Measurements from ENCODE around the gene EVL.
"Not testable (repeated sequence)": the region's sequence is repeated elsewhere in the genome, so short reads cannot be mapped to it uniquely, and the experiment has no call there.

EVL gene

DNA sequence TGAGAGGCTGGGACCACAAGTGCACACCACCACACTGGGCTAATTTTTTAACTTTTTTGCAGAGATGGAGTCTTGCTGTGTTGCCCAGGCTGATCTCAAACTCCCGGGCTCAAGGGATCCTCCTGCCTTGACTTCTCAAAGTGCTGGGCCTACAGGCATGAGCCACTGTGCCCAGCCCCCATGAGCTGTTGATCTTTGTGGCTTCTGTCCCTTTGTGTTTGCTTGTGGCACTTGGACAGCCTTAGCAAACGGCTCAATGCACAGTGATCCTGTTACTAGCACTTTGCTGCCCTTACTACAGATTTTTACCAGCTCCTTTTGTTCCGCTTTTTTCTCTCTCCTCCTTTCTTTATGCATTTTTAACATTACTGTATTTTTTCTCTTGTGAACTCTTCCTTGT, 25.3 kb upstream of the EVL start:
- no peak for DNase-seq

GRCh38 chr14:100041271-100041670, 24.0 kb upstream of the EVL start:
- DNase-seq = no peak

- no peak for DNase-seq
Measured at GRCh38 chr14:100042286-100042685, 22.9 kb upstream of the EVL start.

DNA sequence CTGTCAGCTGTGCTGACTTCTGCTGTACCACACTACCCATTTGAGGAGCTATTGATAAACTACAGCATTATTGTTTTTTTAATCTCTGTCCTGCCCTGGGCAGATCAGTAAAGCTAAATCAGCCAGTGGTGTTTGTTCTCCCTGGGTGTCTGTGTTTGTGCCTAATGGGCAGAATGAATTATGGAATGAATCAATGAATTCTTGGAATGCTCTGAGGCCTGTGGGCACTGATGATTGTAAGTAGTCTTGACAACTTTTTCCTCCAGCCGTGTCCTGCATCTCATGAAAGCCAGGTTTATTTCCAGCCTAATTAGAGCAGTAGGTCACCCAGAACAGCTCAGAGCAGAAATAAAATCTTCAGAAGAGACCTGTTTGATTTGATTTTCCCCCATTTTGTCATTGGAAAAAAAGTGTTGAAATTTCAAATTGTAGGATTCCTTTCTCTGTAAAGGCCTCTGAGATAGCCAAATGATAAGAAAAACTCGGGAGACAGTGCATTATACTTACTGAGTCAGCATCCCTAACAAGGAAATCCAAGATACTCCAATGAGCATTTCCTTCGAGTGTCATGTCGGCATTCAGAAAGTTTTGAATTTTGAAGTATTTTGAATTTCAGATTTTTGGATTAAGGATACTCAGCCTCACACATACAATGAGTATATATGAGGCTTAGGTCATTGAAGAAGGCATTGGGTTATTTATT, 19.4 kb upstream of the EVL start:
- DNase-seq = no peak

GRCh38 chr14:100047600-100047999, 17.6 kb upstream of the EVL start:
- DNase-seq = no peak

- no peak for DNase-seq
Measured at GRCh38 chr14:100048786-100049185, 16.4 kb upstream of the EVL start.

GRCh38 chr14:100049220-100049619, 16.0 kb upstream of the EVL start:
- DNase-seq = no peak

- no peak for DNase-seq
Measured at GRCh38 chr14:100051103-100051502, 14.1 kb upstream of the EVL start.

- no peak for DNase-seq
Measured at GRCh38 chr14:100051543-100051942, 13.7 kb upstream of the EVL start.

DNA sequence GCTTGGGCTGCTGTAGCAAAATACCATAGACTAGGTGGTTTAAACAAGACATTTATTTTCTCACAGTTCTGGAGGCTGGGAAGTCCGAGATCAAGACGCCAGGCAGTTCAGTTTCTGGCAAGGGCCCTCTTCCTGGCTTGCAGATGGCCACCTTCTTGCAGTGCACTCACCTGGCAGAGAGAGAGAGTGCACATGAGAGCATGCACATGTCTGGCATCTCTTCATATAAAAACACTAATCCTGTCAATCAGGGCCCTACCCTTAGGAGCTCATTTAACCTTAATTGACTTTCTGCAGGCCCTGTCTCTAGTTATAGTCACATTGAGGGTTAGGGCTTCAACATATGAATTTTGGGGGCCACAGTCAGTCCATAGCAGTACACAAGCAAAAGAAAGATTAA, 12.4 kb upstream of the EVL start:
- no peak for DNase-seq

- no peak for DNase-seq
Measured at GRCh38 chr14:100054316-100055075, 10.7 kb upstream of the EVL start.

DNA sequence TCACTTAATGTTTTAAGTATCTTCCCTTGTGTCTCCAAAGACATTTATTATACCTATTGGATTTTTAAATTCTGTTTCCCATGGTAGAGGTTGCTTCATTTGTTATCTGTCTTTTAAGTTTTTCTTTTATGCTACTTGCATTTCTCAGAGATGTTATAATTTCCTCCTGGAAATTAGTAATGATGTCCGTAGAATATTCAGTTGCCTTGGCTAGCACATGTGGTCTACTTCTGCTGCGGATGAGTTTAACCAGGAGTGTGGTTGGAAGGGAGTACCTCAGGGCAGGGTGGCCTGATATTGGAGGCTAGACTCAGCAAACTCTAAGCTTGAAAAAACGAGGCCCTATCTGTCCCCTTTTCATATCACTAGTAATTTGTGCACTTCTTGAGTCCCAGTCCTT, 8.8 kb upstream of the EVL start:
- no peak for DNase-seq

DNA sequence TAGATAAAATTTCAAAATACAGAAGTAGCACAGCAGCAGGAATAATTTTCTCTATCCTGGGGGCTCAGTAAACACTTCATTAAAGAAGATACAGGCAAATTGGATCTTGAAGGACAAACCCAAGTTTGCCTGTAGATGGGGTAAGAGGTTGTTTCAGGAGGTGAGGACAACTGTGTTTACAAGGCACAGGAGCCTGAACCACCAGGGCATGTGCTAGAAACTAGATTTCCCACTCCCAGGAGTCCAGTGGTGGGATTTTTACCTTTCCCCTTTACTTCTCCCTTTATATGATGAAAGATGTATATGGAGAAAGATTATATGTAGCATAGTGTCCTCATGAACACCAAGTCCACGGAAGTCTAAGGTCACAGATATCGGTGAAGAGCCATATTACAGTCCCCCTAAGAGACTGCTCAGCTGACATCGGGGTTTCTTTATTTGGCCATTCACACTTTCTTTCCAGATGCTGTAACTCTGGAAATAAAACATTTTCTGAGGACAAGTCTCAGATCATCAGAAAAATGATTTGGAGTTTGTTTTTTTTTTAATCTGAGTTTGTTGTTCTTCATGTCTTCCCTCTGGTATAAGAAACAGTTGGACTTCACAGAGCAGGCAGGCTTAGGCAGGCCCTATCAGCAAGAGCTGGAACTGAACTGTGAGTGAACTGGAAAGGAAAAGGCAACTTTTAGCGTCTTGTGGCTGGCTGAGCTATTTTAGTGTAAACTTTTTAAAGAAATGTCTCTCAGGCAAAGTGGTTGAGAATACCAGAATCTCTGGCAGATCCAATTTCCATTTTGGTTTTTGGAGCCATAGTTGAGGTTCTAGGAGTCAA, 8.0 kb upstream of the EVL start:
- peak; percentile 37 for DNase-seq

DNA sequence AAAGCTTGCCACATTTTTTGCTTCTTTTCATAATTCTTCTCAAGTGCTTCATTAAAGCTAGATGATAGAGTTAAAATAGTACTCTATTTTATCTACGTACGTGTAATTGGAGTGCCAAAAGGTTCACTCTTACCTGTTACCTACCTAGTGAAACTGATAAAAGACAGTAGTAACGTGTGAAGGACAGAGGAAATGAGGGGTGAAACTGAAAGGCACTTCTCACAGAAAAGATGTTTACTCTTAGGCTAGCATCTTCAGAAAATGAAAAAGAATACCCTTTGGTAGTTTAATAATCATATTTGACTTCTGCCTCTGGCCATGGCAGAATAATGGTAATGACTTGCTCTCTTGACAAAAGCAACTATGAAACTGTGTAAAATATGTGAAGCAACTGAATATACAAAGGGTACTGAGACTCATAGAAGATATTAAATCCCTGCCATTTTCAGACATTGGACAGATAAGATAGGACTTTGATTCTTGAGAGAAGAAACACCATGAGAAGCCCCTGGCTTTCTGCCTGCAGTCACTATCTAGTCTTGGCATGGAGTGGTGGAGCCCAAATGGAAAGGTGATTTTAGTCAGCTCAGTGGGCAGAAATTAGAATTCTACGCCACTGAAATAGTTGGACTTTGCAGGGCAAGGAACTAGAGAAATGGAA, 6.3 kb upstream of the EVL start:
- DNase-seq = no peak

- no peak for DNase-seq
Measured at GRCh38 chr14:100059438-100059781, 5.8 kb upstream of the EVL start.

GRCh38 chr14:100060760-100061159, 4.5 kb upstream of the EVL start:
- no peak for DNase-seq

DNA sequence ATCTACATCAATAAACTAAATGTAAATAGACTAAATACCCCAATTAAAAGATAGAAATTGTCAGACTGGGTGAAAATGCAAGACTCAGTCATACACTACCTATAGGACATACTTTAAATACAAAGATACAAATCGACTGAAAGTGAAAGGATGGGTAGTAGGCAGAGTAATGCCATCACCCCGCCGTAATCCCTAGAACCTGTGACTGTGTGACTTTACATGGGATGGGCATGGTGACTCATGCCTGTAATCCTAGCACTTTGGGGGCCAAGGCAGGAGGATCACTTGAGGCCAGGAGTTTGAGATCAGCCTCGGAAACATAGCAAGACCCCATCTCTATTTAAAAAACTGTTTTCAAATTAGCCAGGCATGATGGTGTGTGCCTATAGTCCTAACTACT, 2.6 kb upstream of the EVL start:
- no peak for DNase-seq

- no peak for DNase-seq
Measured at GRCh38 chr14:100063314-100063941, 1.8 kb upstream of the EVL start.

DNA sequence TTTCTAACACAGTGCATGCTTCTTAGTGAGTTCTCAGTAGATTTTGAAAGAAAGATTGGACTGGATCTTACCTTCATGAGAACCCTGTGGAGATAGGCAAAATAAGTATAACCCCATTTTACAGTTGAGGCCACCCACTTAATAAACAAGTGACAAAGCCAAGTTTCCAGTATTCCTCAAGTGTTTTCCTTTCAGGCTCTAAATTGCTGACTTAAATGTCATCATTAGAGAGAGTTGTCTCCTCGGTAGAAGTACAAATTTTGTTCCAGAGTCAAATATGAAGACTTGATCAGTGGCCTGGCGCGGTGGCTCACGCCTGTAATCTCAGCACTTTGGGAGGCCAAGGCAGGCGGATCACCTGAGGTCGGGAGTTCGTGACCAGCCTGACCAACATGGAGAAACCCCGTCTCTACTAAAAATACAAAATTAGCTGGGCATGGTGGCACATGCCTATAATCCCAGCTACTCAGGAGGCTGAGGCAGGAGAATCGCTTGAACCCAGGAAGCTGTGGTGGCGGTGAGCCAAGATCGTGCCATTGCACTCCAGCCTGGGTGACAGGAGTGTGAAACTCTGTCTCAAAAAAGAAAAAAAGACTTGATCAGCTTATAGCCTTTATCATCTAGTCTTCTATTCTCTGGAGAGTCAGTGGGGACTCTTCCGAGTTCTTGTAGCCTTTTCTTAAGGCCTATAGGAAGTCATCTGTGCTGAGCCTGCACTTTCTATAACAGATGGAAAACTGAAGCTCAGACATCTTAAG, 708 bp upstream of the EVL start:
- not testable (repeated sequence) for DNase-seq

- DNase-seq = no peak
Measured at GRCh38 chr14:100065942-100066574, 836 bp downstream of the EVL start.

DNA sequence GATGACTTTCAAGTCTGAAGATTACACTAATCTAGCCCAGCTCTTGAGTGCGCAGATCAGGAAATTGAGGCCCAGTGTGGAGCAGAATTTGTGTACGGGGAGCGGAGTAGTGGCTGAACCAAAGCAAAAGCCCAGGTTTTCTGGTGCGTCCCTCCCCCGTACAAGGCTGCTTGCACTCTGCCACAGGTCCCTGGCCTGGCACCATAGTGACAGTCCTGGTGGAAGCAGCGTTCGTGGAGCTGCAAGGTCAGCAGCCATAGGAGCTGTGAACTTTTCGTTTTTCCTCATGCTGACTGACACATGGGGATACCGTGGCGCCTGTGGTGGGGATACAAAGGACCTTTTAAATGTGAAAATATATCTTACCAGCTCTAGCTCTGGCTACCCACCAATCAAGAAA, 1.7 kb downstream of the EVL start:
- DNase-seq = no peak

DNA sequence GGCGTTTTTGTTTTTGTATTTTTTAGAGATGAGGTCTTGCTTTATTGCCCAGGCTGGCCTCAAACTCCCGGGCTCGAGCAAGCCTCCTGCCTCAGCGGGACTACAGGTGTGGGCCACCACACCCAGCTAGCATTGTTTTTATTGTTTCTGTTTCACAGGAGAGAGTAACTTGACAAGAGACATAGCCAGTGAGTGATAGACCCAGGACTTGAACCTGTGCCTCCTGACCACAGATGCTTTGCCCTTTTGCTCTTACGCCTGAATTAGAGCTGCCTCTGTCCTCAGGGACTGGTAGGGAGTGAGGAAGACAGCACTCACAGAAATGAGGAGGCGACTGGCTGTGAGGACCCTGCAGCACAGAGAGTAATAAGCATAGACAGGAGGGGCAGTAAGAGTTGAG, 2.3 kb downstream of the EVL start:
- no peak for DNase-seq

All from 8988T (cell line).